ENCODE data around the gene MTMR2. TPM values are rescaled to one million over a fixed set of nuclear protein-coding genes. Genes with fewer than 3 reads are reported as not detected.

The MTMR2 gene
- total RNA-seq, 1 experiment from 2014 or later: 75.2 TPM

DNA sequence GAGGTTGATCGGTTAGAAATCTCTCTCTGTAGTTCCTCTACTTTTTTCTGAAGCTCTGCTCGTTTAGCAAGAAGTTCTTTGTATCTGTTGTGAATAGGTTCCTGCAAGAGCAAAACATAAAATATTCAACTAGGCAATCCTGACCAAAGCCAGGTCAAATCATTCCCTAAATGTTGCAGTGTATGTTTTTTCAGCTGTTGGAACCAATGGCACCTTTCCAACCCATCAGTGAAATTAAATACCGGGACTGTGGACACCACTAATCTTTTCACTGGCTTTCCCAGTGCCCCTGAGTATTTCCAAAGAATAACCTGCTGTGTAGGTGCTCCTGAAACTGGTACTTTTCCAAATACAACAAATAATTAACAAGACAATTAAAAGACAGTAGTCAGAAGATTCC, 88.6 kb downstream of the MTMR2 start:
- Histone ChIP-seq H3K9me3 (no peaks in the 10 kb centered on the region), H3K27me3 (replicated peaks; ENCODE audit: control insufficient read depth, insufficient read depth, low read length) (no peaks in the 10 kb centered on the region), H3K36me3 (ENCODE audit: control insufficient read depth, insufficient read depth, low read length) (0 out of 2 replicates have a peak, but pooled peaks cover 2% of the 10 kb centered on the region), H3K4me3 (ENCODE audit: low read depth, low read length) (no peak overlapping the region), H3K4me1 (no peaks in the 10 kb centered on the region; the same call in 1 of the 2 replicates)
- no peak overlapping the region for H3K4me3 Mint-ChIP-seq (ENCODE audit: unreplicated experiment)
- no peaks in the 10 kb centered on the region for H3K9me3 Mint-ChIP-seq (ENCODE audit: unreplicated experiment)
- intact Hi-C loops (cut with micrococcal nuclease; ENCODE audit: unreplicated experiment): loop anchor here (5.0 kb wide), 1 partner anchor 683 kb away; no protein-coding TSS in a partner anchor
- TF ChIP-seq, protein P1, sequence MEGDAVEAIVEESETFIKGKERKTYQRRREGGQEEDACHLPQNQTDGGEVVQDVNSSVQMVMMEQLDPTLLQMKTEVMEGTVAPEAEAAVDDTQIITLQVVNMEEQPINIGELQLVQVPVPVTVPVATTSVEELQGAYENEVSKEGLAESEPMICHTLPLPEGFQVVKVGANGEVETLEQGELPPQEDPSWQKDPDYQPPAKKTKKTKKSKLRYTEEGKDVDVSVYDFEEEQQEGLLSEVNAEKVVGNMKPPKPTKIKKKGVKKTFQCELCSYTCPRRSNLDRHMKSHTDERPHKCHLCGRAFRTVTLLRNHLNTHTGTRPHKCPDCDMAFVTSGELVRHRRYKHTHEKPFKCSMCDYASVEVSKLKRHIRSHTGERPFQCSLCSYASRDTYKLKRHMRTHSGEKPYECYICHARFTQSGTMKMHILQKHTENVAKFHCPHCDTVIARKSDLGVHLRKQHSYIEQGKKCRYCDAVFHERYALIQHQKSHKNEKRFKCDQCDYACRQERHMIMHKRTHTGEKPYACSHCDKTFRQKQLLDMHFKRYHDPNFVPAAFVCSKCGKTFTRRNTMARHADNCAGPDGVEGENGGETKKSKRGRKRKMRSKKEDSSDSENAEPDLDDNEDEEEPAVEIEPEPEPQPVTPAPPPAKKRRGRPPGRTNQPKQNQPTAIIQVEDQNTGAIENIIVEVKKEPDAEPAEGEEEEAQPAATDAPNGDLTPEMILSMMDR (IDR thresholded peaks at IDR 0.05; ENCODE audit: insufficient read depth in 1 of 2, low read depth in 1 of 2, low read length in 1 of 2, severe bottlenecking in 1 of 2, unreplicated experiment in 1 of 2): no peak
- CTCF ChIA-PET: interaction anchor here (0.6 to 1.9 kb wide), 17 partner anchors 14 to 681 kb away, joined by 3 to 47 read pairs (median 5); partner anchors contain the start of genes CCDC82, JRKL, MAML2 and MTMR2
- H3K27ac Mint-ChIP-seq (ENCODE audit: unreplicated experiment): no peak overlapping the region
- no peak for DNase-seq
- peaks cover 6% of the 10 kb centered on the region for H3K4me1 Mint-ChIP-seq (ENCODE audit: low read depth, unreplicated experiment)
- POLR2A ChIA-PET: interaction anchor here (1.4 kb wide), 1 partner anchor 554 kb away, joined by 10 read pairs; the partner anchor contains the start of genes CCDC82 and JRKL
- no TSS peak for BruUV-seq (replicated peaks)
- no peaks in the 10 kb centered on the region for H3K27me3 Mint-ChIP-seq (ENCODE audit: insufficient read depth, unreplicated experiment)
- peaks cover 88% of the 10 kb centered on the region for H3K36me3 Mint-ChIP-seq (ENCODE audit: insufficient read depth, unreplicated experiment)

GRCh38 chr11:95833378-95833777, 90.5 kb downstream of the MTMR2 start:
- H3K9me3 Mint-ChIP-seq (ENCODE audit: unreplicated experiment): no peaks in the 10 kb centered on the region
- TF ChIP-seq, protein P1 (IDR thresholded peaks at IDR 0.05; ENCODE audit: insufficient read depth in 1 of 2, low read depth in 1 of 2, low read length in 1 of 2, severe bottlenecking in 1 of 2, unreplicated experiment in 1 of 2): no peak
- Histone ChIP-seq H3K9me3 (no peaks in the 10 kb centered on the region), H3K36me3 (ENCODE audit: control insufficient read depth, insufficient read depth, low read length) (peaks cover 4% of the 10 kb centered on the region; the same call in 1 of the 2 replicates), H3K4me1 (no peaks in the 10 kb centered on the region; the same call in 1 of the 2 replicates), H3K27me3 (replicated peaks; ENCODE audit: control insufficient read depth, insufficient read depth, low read length) (no peaks in the 10 kb centered on the region), H3K4me3 (ENCODE audit: low read depth, low read length) (no peak overlapping the region)
- DNase-seq: no peak
- peaks cover 6% of the 10 kb centered on the region for H3K4me1 Mint-ChIP-seq (ENCODE audit: low read depth, unreplicated experiment)
- H3K27ac Mint-ChIP-seq (ENCODE audit: unreplicated experiment): no peak overlapping the region
- intact Hi-C loops (cut with micrococcal nuclease; ENCODE audit: unreplicated experiment): no loop called here
- ChIA-PET POLR2A (interaction anchor here (0.5 to 0.6 kb wide), 2 partner anchors 11 to 31 kb away, joined by 3 read pairs; no protein-coding TSS in a partner anchor), CTCF (interaction anchor here (0.6 to 2.5 kb wide), 2 partner anchors 16 to 239 kb away, joined by 3 to 12 read pairs; no protein-coding TSS in a partner anchor)
- H3K36me3 Mint-ChIP-seq (ENCODE audit: insufficient read depth, unreplicated experiment): peaks cover 91% of the 10 kb centered on the region
- BruUV-seq (replicated peaks): no TSS peak
- no peak overlapping the region for H3K4me3 Mint-ChIP-seq (ENCODE audit: unreplicated experiment)
- no peaks in the 10 kb centered on the region for H3K27me3 Mint-ChIP-seq (ENCODE audit: insufficient read depth, unreplicated experiment)

GRCh38 chr11:95832763-95833162, 91.1 kb downstream of the MTMR2 start:
- TF ChIP-seq, protein P1 (IDR thresholded peaks at IDR 0.05; ENCODE audit: insufficient read depth in 1 of 2, low read depth in 1 of 2, low read length in 1 of 2, severe bottlenecking in 1 of 2, unreplicated experiment in 1 of 2): no peak
- ChIA-PET CTCF (interaction anchor here (1.1 to 2.5 kb wide), 2 partner anchors 16 to 510 kb away, joined by 5 to 12 read pairs; partner anchors contain the start of gene MAML2), POLR2A (interaction anchor here (0.5 kb wide), 1 partner anchor 10 kb away, joined by 3 read pairs; no protein-coding TSS in a partner anchor)
- peaks cover 4% of the 10 kb centered on the region; the same call in 1 of the 2 replicates for H3K36me3 ChIP-seq (ENCODE audit: control insufficient read depth, insufficient read depth, low read length)
- no peaks in the 10 kb centered on the region for H3K9me3 ChIP-seq
- no peak overlapping the region for H3K27ac Mint-ChIP-seq (ENCODE audit: unreplicated experiment)
- H3K27me3 Mint-ChIP-seq (ENCODE audit: insufficient read depth, unreplicated experiment): no peaks in the 10 kb centered on the region
- peaks cover 85% of the 10 kb centered on the region for H3K36me3 Mint-ChIP-seq (ENCODE audit: insufficient read depth, unreplicated experiment)
- H3K4me3 ChIP-seq (ENCODE audit: low read depth, low read length): no peak overlapping the region
- no peaks in the 10 kb centered on the region for H3K27me3 ChIP-seq (replicated peaks; ENCODE audit: control insufficient read depth, insufficient read depth, low read length)
- intact Hi-C loops (cut with micrococcal nuclease; ENCODE audit: unreplicated experiment): no loop called here
- no peaks in the 10 kb centered on the region; the same call in 1 of the 2 replicates for H3K4me1 ChIP-seq
- peaks cover 6% of the 10 kb centered on the region for H3K4me1 Mint-ChIP-seq (ENCODE audit: low read depth, unreplicated experiment)
- H3K9me3 Mint-ChIP-seq (ENCODE audit: unreplicated experiment): no peaks in the 10 kb centered on the region
- no peak overlapping the region for H3K4me3 Mint-ChIP-seq (ENCODE audit: unreplicated experiment)
- no TSS peak for BruUV-seq (replicated peaks)
- DNase-seq: peak in 1 of 2 experiments; percentile 10
